K562 (cell line): Measurements from ENCODE around the gene DTD1. TPM values are rescaled to one million over a fixed set of nuclear protein-coding genes. Genes with fewer than 3 reads are reported as not detected.

Source experiments
- ATAC-seq: fragments of 200-7000 bp; cut with Tn5 transposase; 3 replicates; pipeline ENCODE4 v1.9.1; 2020; ENCODE audit warnings: moderate library complexity
- BruUV-seq: library from RNA; stranded (reverse); fragments of 400-500 nt; replicated peaks from 2 replicates; lab custom pipeline; 2021; lab: Mats Ljungman, UMichigan
- CTCF ChIA-PET: fragments of 300-600 bp; formaldehyde crosslinking; extraction: SDS; loops from one replicate; lab custom pipeline; 2021; ENCODE audit warnings: low intra/inter-chr PET ratio; lab: Yijun Ruan, JAX
- POLR2A ChIA-PET: fragments of 300-600, 350-650 bp; sonication (Branson Sonifier 250); formaldehyde crosslinking; extraction: SDS; loops from one replicate; lab custom pipeline; 2021; ENCODE audit warnings: antibody characterized with exemption, inconsistent platforms; lab: Yijun Ruan, JAX
- DNase-seq, 4 experiments: peaks; one replicate each; pipeline versions ENCODE4 v3.0.0 to v3.0.0-alpha.2; 2011 to 2018; ENCODE audit warnings: low spot score in 3 of 4, mixed read lengths in 3 of 4; ENCODE audit errors: extremely low read depth in 1 of 4
- FAIRE-seq: peaks from 2 replicates; lab custom pipeline; 2011; peaks lifted over from hg19 to GRCh38; lab: Jason Lieb, UNC
- H2AFZ ChIP-seq: 2 replicates; pipeline ENCODE4 v1.6.0; 2011; ENCODE audit warnings: low read depth, low read length, control low read depth, inconsistent platforms
- H3K27ac ChIP-seq: fragments of 200-600 bp; 3 replicates; pipeline ENCODE4 v1.8.0; 2011; ENCODE audit warnings: low read depth, mild to moderate bottlenecking, control low read depth, inconsistent platforms, low read length, moderate library complexity, mixed read lengths; ENCODE audit errors: extremely low read depth
- H3K27me3 ChIP-seq, 2 experiments: fragments of 300-600 bp in 1 of 2; 2 replicates in 1 of 2; 3 replicates in 1 of 2; pipeline versions ENCODE4 v1.6.0 to v1.8.0; 2011; ENCODE audit warnings: inconsistent platforms in 2 of 2, low read length in 2 of 2, mild to moderate bottlenecking in 1 of 2, mixed read lengths in 1 of 2, moderate library complexity in 1 of 2; ENCODE audit not compliant: control insufficient read depth in 2 of 2, insufficient read depth in 2 of 2
- H3K36me3 ChIP-seq: fragments of 300-600 bp; 3 replicates; pipeline ENCODE4 v1.8.0; 2011; ENCODE audit warnings: mild to moderate bottlenecking, low read length, inconsistent platforms; ENCODE audit not compliant: control insufficient read depth, insufficient read depth
- H3K4me1 ChIP-seq, 2 experiments: fragments of 200-600 bp in 1 of 2; replicated peaks in 1 of 2; 2 replicates in 1 of 2; 3 replicates in 1 of 2; pipeline versions ENCODE4 v1.5.1 to v1.8.0; 2011; ENCODE audit warnings: inconsistent platforms in 2 of 2, low read length in 2 of 2, mild to moderate bottlenecking in 1 of 2, mixed read lengths in 1 of 2, moderate library complexity in 1 of 2; ENCODE audit not compliant: control insufficient read depth in 2 of 2, insufficient read depth in 2 of 2
- H3K4me2 ChIP-seq: 2 replicates; pipeline ENCODE4 v1.6.1; 2011; ENCODE audit warnings: low read length, control low read depth, inconsistent platforms, mixed read lengths; ENCODE audit not compliant: insufficient read depth
- H3K4me3 ChIP-seq: fragments of 200-600 bp; sonication (generic), shearing (Covaris generic); 2 replicates; pipeline ENCODE4 v1.5.1; 2016; ENCODE audit warnings: control low read depth, inconsistent platforms
- H3K79me2 ChIP-seq: fragments of 200-600 bp; 3 replicates; pipeline ENCODE4 v1.8.0; 2011; ENCODE audit warnings: low read length, inconsistent platforms; ENCODE audit not compliant: control insufficient read depth, insufficient read depth
- H3K9ac ChIP-seq, 2 experiments: 2 replicates each; pipeline versions ENCODE4 v1.6.0 to v1.6.1; 2011; ENCODE audit warnings: low read depth in 2 of 2, low read length in 2 of 2, control low read depth in 1 of 2, inconsistent platforms in 1 of 2, mild to moderate bottlenecking in 1 of 2, mixed read lengths in 1 of 2; ENCODE audit not compliant: insufficient read depth in 1 of 2
- H3K9me1 ChIP-seq: one replicate; pipeline ENCODE4 v1.6.0; 2011; ENCODE audit warnings: inconsistent platforms, mild to moderate bottlenecking, low read length, moderate library complexity; ENCODE audit not compliant: control insufficient read depth, insufficient read depth
- H3K9me3 ChIP-seq: replicated peaks from 2 replicates; pipeline ENCODE4 v1.5.1; 2011; ENCODE audit warnings: low read depth, low read length, inconsistent platforms; ENCODE audit not compliant: control insufficient read depth, insufficient read depth
- H4K20me1 ChIP-seq: replicated peaks from 2 replicates; pipeline ENCODE4 v1.6.1; 2011; ENCODE audit warnings: low read length, inconsistent platforms, mixed read lengths; ENCODE audit not compliant: control insufficient read depth, insufficient read depth
- BRF1 ChIP-seq: IDR thresholded peaks from 3 replicates; pipeline ENCODE4 v1.6.1; 2011; ENCODE audit warnings: borderline replicate concordance, mild to moderate bottlenecking; ENCODE audit not compliant: insufficient read length; ENCODE audit errors: extremely low read depth
- HDAC2 ChIP-seq: fragments of 450-650 bp; IDR thresholded peaks from 2 replicates; pipeline ENCODE4 v1.6.1; 2016; ENCODE audit warnings: mild to moderate bottlenecking
- ILK ChIP-seq: fragments of 450-650 bp; IDR thresholded peaks from 2 replicates; pipeline ENCODE4 v1.6.1; 2016; ENCODE audit warnings: missing genetic modification characterization, low read depth, mild to moderate bottlenecking, missing compliant biosample characterization, moderate library complexity, borderline replicate concordance
- MEF2D ChIP-seq: conservative IDR thresholded peaks from 2 replicates; pipeline ENCODE4 v1.6.1; 2016; ENCODE audit warnings: low read depth, missing genetic modification characterization, missing compliant biosample characterization
- MEIS2 ChIP-seq: fragments of 450-650 bp; IDR thresholded peaks from 2 replicates; pipeline ENCODE4 v1.6.1; 2014; ENCODE audit warnings: mild to moderate bottlenecking; ENCODE audit not compliant: partially characterized antibody
- NR2C2 ChIP-seq, 2 experiments: fragments of 200-800 bp in 1 of 2; sonication (Bioruptor generic) in 1 of 2; sonication (generic) in 1 of 2; formaldehyde crosslinking in 1 of 2; IDR thresholded peaks; 2 replicates each; pipeline versions ENCODE4 v1.6.1 to v1.8.0; 2016 to 2022; ENCODE audit warnings: mild to moderate bottlenecking in 1 of 2, missing compliant biosample characterization in 1 of 2, missing genetic modification characterization in 1 of 2, missing genetic modification reagents in 1 of 2
- POLR2A ChIP-seq: fragments of 450-650 bp; conservative IDR thresholded peaks from 2 replicates; pipeline ENCODE4 v1.6.1; 2016
- RBBP5 ChIP-seq: fragments of 200-600 bp; sonication (generic); IDR thresholded peaks from 2 replicates; pipeline ENCODE4 v1.6.1; 2012; ENCODE audit warnings: borderline replicate concordance, mild to moderate bottlenecking, low read length, control low read depth, inconsistent platforms; ENCODE audit not compliant: insufficient read depth, poor library complexity, severe bottlenecking
- RCOR1 ChIP-seq, 2 experiments: IDR thresholded peaks; 2 replicates each; pipeline ENCODE4 v1.6.1; 2012; ENCODE audit warnings: low read depth in 2 of 2, low read length in 2 of 2, borderline replicate concordance in 1 of 2, improper control_type of control experiment in 1 of 2
- SREBF1 ChIP-seq: fragments of 150-350 bp; IDR thresholded peaks from 2 replicates; pipeline ENCODE4 v1.6.1; 2014; ENCODE audit warnings: antibody characterized with exemption, low read depth, low read length, borderline replicate concordance
- SRSF9 ChIP-seq: fragments of 200-400 bp; formaldehyde crosslinking; IDR thresholded peaks from 2 replicates; pipeline ENCODE4 v1.6.1; 2017; ENCODE audit warnings: low read depth, low read length, borderline replicate concordance
- TBL1XR1 ChIP-seq, 2 experiments: IDR thresholded peaks; 2 replicates each; pipeline ENCODE4 v1.6.1; 2012; ENCODE audit warnings: improper control_type of control experiment in 2 of 2, low read length in 2 of 2, mild to moderate bottlenecking in 1 of 2
- TOE1 ChIP-seq, 2 experiments: fragments of 450-650 bp in 1 of 2; sonication (generic) in 1 of 2; formaldehyde crosslinking in 1 of 2; IDR thresholded peaks; 2 replicates each; pipeline versions ENCODE4 v1.7.1 to v1.8.0; 2016 to 2022; ENCODE audit warnings: borderline replicate concordance in 2 of 2, mild to moderate bottlenecking in 2 of 2, antibody characterized with exemption in 1 of 2, inconsistent platforms in 1 of 2, low read depth in 1 of 2, missing genetic modification reagents in 1 of 2, moderate library complexity in 1 of 2
- ZBTB7A ChIP-seq: IDR thresholded peaks from 2 replicates; pipeline ENCODE4 v1.6.1; 2011; ENCODE audit warnings: low read depth, mild to moderate bottlenecking, low read length, moderate library complexity, borderline replicate concordance; ENCODE audit not compliant: control insufficient read depth
- WGBS: fragments of 100-300 bp; shearing (Covaris generic); methylation state at CpG from one replicate; pipeline ENCODE4 v1.1.6; 2016; ENCODE audit warnings: low coverage, mixed read lengths; ENCODE audit not compliant: insufficient coverage; ENCODE audit errors: missing lambda C conversion rate; 5-methylcytosine and 5-hydroxymethylcytosine counted together
- in situ Hi-C: fragments of 300-500 bp; cut with MboI; formaldehyde crosslinking; loops from 4 replicates; pipeline ENCODE4 v1.15.0; 2018; ENCODE audit warnings: inconsistent platforms, mixed read lengths
- intact Hi-C: fragments of 100-400 bp; cut with micrococcal nuclease; formaldehyde crosslinking; loops from 2 replicates; pipeline ENCODE4 v1.14.2; 2022
- polyA plus RNA-seq, 8 experiments: library from polyadenylated mRNA; depleted of rRNA in 4 of 8; stranded (reverse) in 5 of 8; unstranded in 3 of 8; fragments of >200 nt; fragmentation: Nextera tagmentation in 2 of 8; fragmentation: Illumina TruSeq in 1 of 8; extraction: Ambion mirVana in 2 of 8; extraction: Trizol in 1 of 8; gene quantifications; 2 replicates each; pipeline versions ENCODE4 v1.2.1 to v1.2.3, GENCODE V29; 2011 to 2014; ENCODE audit warnings: inconsistent platforms in 1 of 8, missing spikeins in 1 of 8
- total RNA-seq, 7 experiments: library from RNA; depleted of rRNA in 6 of 7; stranded (reverse); fragments of >200 nt in 6 of 7; fragmentation: Illumina TruSeq in 2 of 7; extraction: Trizol in 2 of 7; gene quantifications; 2 replicates each; pipeline versions ENCODE4 v1.2.1 to v1.2.3, GENCODE V29; 2011 to 2021; ENCODE audit warnings: low replicate concordance in 1 of 7
- TF ChIP-seq, protein P1 (sequence below): sonication (generic); formaldehyde crosslinking; IDR thresholded peaks from 2 replicates; pipeline ENCODE4 v1.5.0; 2020; ENCODE audit warnings: missing genetic modification reagents

DTD1 gene
- total and polyA plus RNA-seq, 9 of the 15 experiments (the other 6 are each of a cell fraction or from before 2014, with no cell fraction given) = 5.7 to 28.6 (median 26.8) TPM

DNA sequence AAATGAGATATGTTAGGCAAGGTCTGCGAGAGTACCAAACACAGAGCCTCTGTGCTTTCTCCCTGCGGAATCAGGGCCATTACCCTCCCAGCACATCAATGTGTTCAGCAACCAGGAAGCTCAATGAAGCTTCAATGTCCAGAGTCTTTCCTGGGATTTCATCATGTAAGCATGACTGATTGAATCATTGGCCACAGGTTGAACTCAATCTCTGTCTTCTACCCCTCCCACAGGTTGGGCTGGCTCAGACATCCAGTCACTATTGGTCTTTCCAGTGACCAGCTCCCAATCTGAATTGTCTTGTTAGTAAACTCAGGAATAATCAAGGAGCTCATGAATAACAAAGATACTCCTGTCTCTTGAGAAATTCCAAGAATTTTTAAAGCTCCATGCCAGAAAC, 2.7 kb upstream of the DTD1 start (continued):
- TF ChIP-seq TOE1 (IDR thresholded peaks at IDR 0.05; ENCODE audit: borderline replicate concordance) (no peak), TOE1 (CRISPR knock-in tag; IDR thresholded peaks at IDR 0.05; ENCODE audit: borderline replicate concordance, low read depth) (no peak), SRSF9 (no peak), RCOR1 (IDR thresholded peaks at IDR 0.05; ENCODE audit: borderline replicate concordance in 1 of 2, low read depth in 2 of 2, low read length in 2 of 2) (peak in 1 of 2 experiments; percentile 96; a peak in 2 of 4 replicates), HDAC2 (0 out of 2 replicates have a peak, but pooled peaks have one; percentile 56), POLR2A (no peak)
- TF ChIP-seq, protein P1, sequence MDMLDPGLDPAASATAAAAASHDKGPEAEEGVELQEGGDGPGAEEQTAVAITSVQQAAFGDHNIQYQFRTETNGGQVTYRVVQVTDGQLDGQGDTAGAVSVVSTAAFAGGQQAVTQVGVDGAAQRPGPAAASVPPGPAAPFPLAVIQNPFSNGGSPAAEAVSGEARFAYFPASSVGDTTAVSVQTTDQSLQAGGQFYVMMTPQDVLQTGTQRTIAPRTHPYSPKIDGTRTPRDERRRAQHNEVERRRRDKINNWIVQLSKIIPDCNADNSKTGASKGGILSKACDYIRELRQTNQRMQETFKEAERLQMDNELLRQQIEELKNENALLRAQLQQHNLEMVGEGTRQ (CRISPR knock-in tag) = no peak
- TF ChIP-seq, all 486 proteins: peak for 31

DNA sequence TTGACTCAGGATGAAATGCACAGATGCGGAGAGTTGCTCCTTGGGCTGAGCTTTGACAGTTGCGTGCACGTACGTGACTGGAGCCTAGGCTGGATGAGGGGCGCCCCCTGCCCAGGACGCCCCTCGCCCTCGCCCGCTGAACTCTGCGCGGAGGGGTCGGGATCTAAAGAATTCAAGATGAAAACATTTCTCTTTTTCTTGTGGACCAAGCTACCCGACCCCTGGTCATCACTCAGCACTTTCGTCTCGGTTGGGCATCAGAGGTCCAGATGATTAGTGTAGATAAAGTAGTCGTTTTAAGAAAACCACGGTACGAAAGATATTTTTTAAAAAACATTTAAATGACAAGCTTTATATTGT, 700 bp downstream of the DTD1 start:
- in situ Hi-C loops = no loop called here
- TF ChIP-seq RBBP5 (peak; percentile 13), ILK (no peak), BRF1 (no peak), SREBF1 (no peak), NR2C2 (CRISPR knock-in tag; IDR thresholded peaks at IDR 0.05) (no peak), NR2C2 (tag; IDR thresholded peaks at IDR 0.05) (no peak), TBL1XR1 (IDR thresholded peaks at IDR 0.05; ENCODE audit: low read length in 2 of 2) (no peak), MEIS2 (peak; percentile 64), MEF2D (tag) (no peak), ZBTB7A (peak; percentile 25; the same call in 1 of the 2 replicates)
- TF ChIP-seq, protein P1 (CRISPR knock-in tag) = no peak

More for the DNA sequence above, 700 bp downstream of the DTD1 start:
- Histone ChIP-seq H3K27me3 (no peaks in the 10 kb centered on the region), H3K4me2 (peak overlapping the region; percentile 80), H3K79me2 (peaks cover 4% of the 10 kb centered on the region; the same call in 2 of the 3 replicates), H2AFZ (peak overlapping the region; percentile 90), H3K4me1 (peaks cover 8 to 13% of the 10 kb centered on the region in 2 experiments), H3K27ac (peak overlapping the region; percentile 66; the same call in 1 of the 3 replicates), H3K9me3 (no peaks in the 10 kb centered on the region), H3K4me3 (peak overlapping the region; percentile 70), H3K9me1 (no peaks in the 10 kb centered on the region), H3K36me3 (no peaks in the 10 kb centered on the region), H3K9ac (peak overlapping the region; percentile 73 to 88; a peak in 3 of 4 replicates), H4K20me1 (no peaks in the 10 kb centered on the region)
- FAIRE-seq = no peak
- BruUV-seq = no TSS peak
- peak in 2 of 4 experiments; percentile 11 to 13 for DNase-seq
- WGBS = 5% methylated on average over 18 of the region's 18 CpGs
- ChIA-PET CTCF (no interaction called here), POLR2A (interaction anchor here (0.7 to 1.1 kb wide), 2 partner anchors 17 to 26 kb away, joined by 3 to 5 read pairs; no protein-coding TSS in a partner anchor)
- intact Hi-C loops = no loop called here
- ATAC-seq = no peak
